Rectal smooth muscle tissue (tissue), 1 donor: Measurements from ENCODE around the gene PLEKHG2.
A peak's percentile ranks its signal among the peaks of the same experiment; 100 is the strongest.

ENCODE experiments used
- H3K27ac ChIP-seq: one replicate; pipeline ENCODE4 v1.7.0; 2013; ENCODE audit warnings: low read depth, low read length, inconsistent platforms
- H3K27me3 ChIP-seq: one replicate; pipeline ENCODE4 v1.7.0; 2013; ENCODE audit warnings: low read length; ENCODE audit not compliant: control insufficient read depth, insufficient read depth
- H3K36me3 ChIP-seq: one replicate; pipeline ENCODE4 v1.7.0; 2013; ENCODE audit warnings: low read length; ENCODE audit not compliant: control insufficient read depth, insufficient read depth
- H3K4me1 ChIP-seq: one replicate; pipeline ENCODE4 v1.7.0; 2013; ENCODE audit warnings: low read length; ENCODE audit not compliant: control insufficient read depth, insufficient read depth
- H3K4me3 ChIP-seq: one replicate; pipeline ENCODE4 v1.7.0; 2013; ENCODE audit warnings: low read length
- H3K9ac ChIP-seq: one replicate; pipeline ENCODE4 v1.7.0; 2013; ENCODE audit warnings: low read length

PLEKHG2 gene, protein sequence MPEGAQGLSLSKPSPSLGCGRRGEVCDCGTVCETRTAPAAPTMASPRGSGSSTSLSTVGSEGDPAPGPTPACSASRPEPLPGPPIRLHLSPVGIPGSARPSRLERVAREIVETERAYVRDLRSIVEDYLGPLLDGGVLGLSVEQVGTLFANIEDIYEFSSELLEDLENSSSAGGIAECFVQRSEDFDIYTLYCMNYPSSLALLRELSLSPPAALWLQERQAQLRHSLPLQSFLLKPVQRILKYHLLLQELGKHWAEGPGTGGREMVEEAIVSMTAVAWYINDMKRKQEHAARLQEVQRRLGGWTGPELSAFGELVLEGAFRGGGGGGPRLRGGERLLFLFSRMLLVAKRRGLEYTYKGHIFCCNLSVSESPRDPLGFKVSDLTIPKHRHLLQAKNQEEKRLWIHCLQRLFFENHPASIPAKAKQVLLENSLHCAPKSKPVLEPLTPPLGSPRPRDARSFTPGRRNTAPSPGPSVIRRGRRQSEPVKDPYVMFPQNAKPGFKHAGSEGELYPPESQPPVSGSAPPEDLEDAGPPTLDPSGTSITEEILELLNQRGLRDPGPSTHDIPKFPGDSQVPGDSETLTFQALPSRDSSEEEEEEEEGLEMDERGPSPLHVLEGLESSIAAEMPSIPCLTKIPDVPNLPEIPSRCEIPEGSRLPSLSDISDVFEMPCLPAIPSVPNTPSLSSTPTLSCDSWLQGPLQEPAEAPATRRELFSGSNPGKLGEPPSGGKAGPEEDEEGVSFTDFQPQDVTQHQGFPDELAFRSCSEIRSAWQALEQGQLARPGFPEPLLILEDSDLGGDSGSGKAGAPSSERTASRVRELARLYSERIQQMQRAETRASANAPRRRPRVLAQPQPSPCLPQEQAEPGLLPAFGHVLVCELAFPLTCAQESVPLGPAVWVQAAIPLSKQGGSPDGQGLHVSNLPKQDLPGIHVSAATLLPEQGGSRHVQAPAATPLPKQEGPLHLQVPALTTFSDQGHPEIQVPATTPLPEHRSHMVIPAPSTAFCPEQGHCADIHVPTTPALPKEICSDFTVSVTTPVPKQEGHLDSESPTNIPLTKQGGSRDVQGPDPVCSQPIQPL (N-terminal part only)

DNA sequence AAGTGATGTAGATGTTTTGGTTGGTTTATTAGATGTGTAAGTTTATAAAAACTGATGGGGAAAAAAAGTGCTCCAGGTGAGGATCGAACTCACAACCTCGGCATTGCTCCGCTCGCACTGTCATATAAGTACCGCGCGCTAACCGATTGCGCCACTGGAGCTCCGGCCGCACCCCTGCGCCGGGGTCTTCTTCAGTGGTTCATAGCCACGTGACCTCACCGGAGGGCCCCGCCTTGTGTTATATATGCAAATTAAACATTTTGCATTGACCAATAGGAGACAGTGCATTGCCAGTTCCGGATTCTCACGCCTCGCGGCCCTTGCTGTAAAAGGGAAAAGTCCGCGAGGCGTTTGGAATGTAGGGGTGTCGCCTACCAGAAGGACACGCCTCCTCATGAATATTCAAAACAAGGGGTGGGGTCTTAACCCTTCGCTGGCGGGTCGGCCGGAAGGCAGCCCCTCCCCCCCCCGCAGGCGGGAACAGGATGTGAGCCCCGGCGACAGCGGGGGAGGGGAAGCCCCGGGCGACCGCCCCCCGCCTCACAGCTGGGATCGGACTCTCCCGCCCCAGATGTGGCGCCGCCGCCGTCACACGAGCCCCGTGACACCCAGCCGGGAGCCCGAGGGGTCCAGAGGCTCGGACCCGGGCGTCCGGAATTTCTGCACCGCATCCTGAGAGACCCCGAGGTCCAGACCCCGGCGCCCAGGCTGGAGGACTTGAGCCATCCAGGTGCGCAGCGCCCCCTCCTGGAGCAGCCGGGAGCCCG lies at the start of gene PLEKHG2:
TSS of gene PLEKHG2 (plus strand) at position 570 of the 767 bp plus-strand sequence. CDS start 1,418 bp downstream, outside the sequence.
- H3K4me3 ChIP-seq, result peak within 1 kb of the TSS; percentile 83
- peak within 1 kb of the TSS; percentile 88 for H3K9ac ChIP-seq
- H3K27me3 ChIP-seq, result no peaks in the 10 kb centered on the region
- peaks cover 16% of the 10 kb centered on the region for H3K36me3 ChIP-seq
- H3K27ac ChIP-seq, result peak within 1 kb of the TSS; percentile 100
- H3K4me1 ChIP-seq, result peaks cover 37% of the 10 kb centered on the region

DNA sequence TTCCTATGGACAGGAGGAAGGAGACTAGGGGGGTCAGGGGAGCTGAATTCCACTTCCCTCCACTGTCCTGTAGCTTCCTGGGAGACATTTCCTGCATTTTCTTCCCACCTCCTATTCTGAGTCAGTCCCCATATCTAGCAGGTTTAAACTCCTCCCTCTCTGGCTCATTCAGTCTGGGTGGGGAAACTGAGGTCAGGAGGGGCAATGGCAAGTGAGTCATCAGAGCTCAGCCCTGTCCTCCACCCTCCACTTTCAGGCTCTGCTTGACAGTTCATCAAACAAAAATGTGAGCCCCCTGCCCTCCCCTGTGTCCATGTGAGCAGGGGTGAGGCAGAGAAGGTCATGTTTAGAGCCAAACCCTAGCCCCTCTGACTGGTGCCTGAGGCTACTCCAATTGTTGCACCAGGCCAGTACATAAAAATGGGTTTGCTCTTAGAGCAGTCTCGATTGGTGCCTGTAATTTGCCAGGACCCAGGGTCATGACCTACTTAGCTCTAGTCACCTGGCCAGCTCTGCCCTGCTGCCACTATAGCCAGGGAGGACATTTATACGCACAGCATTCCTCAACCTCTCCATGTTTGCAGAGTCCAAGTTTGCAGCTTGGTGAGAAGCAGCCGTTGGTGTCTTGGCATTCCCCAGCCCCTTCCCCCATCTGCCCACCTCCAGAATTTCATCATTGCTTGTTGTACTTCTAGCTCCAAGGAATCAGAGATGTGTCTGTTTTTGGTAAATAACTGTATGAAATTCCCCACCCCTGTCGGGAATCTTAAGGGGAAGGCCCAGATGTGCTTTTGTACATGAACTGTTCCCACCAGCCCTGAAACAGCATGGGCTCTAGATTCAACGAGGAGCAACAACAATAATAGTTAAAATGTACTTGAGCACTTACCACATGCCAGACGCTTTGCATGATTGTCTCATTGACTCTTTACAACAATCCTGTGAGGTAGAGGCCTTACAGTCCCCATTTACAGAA lies 49.5 kb upstream of the PLEKHG2 start:
- H3K27ac ChIP-seq, result peak overlapping the region; percentile 41
- H3K36me3 ChIP-seq, result peaks cover 26% of the 10 kb centered on the region
- H3K4me3 ChIP-seq, result no peak overlapping the region
- peaks cover 10% of the 10 kb centered on the region for H3K4me1 ChIP-seq
- H3K27me3 ChIP-seq, result no peaks in the 10 kb centered on the region
- no peak overlapping the region for H3K9ac ChIP-seq

DNA sequence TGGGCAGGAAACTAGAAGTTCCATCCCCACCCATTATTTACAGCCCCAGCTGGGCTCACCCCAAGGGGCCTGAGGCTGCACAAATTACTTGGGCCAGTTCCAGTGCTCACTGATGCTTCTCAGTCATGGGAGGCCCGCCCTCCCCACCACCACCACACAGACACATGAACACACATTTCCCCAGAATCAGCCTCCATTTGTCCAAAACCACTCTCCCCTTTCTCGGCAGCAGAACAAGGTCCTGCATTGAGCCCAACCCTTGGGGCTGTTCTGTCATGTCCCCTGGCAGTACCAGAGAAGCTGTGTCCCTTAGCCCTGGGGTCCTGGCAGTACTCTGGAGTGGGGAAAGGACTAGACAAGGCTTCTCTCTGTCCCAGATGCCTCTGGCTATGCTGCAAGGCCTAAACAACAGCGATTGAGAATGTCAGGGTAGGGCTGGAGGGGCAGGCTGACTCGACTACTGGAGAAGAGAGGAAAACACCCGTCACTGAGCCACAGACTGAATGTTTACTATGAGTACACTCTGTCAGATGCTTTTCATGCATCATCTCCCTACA lies 48.5 kb upstream of the PLEKHG2 start:
- Histone ChIP-seq H3K4me3 (no peak overlapping the region), H3K9ac (no peak overlapping the region), H3K4me1 (peaks cover 10% of the 10 kb centered on the region), H3K36me3 (peaks cover 24% of the 10 kb centered on the region), H3K27me3 (no peaks in the 10 kb centered on the region), H3K27ac (peak overlapping the region; percentile 41)

DNA sequence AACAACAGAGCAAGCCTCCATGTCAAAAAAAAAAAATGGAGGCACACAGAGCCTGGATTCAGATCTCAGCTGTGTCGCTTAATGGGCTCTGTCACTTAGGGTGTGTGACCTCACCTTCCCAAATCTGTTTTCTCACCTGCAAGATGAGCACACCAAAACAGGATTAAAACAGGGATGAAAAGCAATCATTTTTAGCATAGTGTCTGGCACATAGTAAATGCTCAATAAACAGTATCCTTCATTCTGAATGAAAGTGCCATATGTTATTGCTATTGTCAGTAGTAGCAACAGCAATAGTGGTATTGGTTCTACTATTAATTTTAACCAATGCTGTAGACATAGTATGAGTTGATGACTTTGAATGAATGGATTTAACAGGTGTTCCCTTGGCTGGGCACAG lies 46.9 kb upstream of the PLEKHG2 start:
- Histone ChIP-seq H3K4me1 (peaks cover 10% of the 10 kb centered on the region), H3K36me3 (peaks cover 29% of the 10 kb centered on the region), H3K4me3 (no peak overlapping the region), H3K27me3 (no peaks in the 10 kb centered on the region), H3K27ac (no peak overlapping the region), H3K9ac (no peak overlapping the region)

DNA sequence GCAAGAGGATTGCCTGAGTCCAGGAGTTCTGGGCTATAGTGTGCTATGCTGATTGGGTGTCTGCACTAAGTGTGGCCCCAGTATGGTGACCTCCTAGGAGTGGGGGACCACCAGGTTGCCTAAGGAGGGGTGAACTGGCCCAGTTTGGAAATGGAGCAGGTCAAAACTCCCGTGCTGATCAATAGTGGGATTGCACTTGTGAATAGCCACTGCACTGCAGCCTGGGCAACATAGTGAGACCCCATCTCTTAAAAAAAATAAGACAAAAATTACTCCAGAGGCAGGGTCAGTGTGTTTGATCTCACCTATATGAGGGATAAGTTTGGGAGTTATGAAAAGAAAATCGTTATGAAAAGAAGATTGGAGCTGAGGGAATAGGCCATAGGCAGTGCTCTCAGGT lies 43.3 kb upstream of the PLEKHG2 start:
- Histone ChIP-seq H3K9ac (no peak overlapping the region), H3K36me3 (peaks cover 21% of the 10 kb centered on the region), H3K4me1 (peaks cover 16% of the 10 kb centered on the region), H3K27ac (no peak overlapping the region), H3K4me3 (no peak overlapping the region), H3K27me3 (no peaks in the 10 kb centered on the region)

DNA sequence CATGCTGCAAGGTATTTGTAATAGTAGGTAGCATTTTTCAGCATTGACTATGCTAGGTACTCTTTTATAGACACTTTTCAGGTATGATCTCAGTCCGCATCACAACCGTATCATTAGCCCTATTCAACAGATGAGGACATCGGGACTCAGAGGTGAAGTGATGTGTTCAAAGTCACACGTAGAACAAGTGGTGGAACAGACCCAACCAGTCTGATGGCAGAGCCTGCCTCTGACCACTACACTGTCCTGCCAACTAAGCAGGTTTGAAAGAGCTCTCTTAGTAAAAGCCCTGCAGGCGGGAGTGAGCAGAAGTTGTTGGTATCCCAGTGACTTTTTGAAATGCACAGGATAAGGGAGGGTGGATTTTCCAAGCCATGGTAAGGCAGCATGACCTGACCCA lies 41.7 kb upstream of the PLEKHG2 start:
- H3K27me3 ChIP-seq, result no peaks in the 10 kb centered on the region
- H3K27ac ChIP-seq, result no peak overlapping the region
- peaks cover 16% of the 10 kb centered on the region for H3K4me1 ChIP-seq
- peaks cover 29% of the 10 kb centered on the region for H3K36me3 ChIP-seq
- H3K9ac ChIP-seq, result no peak overlapping the region
- no peak overlapping the region for H3K4me3 ChIP-seq

DNA sequence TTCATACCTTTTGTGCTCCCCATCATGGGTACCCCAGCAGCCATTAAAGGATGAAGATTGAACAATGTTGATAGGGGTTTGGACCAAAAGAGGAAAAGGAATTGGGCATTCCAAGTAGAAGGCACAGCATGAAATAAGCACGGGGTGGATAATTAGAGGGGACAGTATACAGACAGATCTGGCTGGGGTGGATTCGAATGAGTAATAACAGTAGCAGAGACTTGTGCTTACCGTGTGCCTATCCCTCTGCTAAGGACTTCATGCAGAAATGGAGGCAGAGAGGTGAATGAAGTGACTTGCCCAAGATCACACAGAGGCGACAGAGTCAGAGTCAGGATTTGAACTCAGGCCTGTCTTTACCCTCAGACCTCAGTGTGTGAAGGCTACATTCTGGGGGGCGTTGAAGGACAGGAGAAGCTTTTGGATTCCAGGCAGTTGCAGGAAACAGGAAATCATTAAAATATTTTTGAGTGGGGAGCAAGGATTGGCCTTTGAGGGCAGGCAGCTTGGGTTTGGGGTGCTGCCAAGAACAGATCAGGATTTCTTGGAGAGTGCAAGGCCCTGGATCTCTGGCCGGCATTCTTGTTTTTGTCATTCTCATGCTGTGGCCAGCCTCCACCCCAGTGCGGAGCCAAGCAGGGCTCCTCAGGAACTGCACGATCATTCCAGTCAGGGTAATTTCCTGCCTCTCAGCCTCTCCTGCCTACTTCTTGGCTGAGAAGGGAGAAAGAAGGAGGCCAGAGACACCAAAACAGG lies 40.2 kb upstream of the PLEKHG2 start:
- peak overlapping the region; percentile 91 for H3K27ac ChIP-seq
- H3K27me3 ChIP-seq, result no peaks in the 10 kb centered on the region
- H3K4me1 ChIP-seq, result peaks cover 16% of the 10 kb centered on the region
- peak overlapping the region; percentile 9 for H3K4me3 ChIP-seq
- no peak overlapping the region for H3K9ac ChIP-seq
- peaks cover 37% of the 10 kb centered on the region for H3K36me3 ChIP-seq

DNA sequence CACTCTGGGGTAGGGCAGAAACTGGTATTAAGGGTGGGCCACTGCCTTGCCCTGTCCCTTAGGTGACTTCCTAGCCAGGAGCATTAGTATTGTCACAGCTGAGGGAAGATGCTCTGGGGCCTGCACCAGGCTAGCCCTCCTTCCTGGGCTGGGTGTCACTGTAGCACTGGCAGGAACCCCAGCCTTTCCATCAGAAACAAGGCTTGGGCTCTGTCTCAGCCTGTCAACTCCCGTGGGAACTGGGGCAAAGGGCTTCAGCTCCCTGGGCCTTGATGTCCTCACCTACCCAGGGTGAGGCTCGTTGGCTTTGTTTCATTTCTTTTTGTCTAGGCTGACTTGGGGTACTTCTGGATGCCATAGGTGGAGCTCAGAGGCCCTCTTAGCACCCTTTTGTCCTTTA lies 39.5 kb upstream of the PLEKHG2 start:
- Histone ChIP-seq H3K9ac (no peak overlapping the region), H3K27ac (peak overlapping the region; percentile 91), H3K4me3 (no peak overlapping the region), H3K4me1 (peaks cover 16% of the 10 kb centered on the region), H3K36me3 (peaks cover 44% of the 10 kb centered on the region), H3K27me3 (no peaks in the 10 kb centered on the region)

DNA sequence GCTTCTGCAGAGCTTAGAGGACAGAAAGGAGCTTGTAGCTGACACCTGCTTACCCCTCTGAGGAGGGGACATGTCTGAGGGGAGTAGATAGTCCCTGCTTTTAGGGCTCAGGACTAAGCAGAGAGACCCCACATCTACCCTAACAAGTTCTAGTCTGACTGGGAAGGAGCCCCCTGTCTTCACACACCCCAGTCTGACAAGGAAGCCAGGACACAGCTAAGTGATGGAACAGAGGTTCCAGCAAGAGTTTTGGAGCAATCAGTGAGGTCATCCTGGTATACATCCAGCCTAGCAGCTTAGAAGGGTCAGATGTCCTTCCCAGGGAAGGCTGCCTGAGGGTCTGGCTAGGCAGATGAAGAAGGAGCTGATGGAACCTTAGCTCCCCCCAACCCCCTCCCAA lies 36.5 kb upstream of the PLEKHG2 start:
- Histone ChIP-seq H3K4me3 (no peak overlapping the region), H3K4me1 (peaks cover 16% of the 10 kb centered on the region), H3K27me3 (no peaks in the 10 kb centered on the region), H3K27ac (no peak overlapping the region), H3K9ac (no peak overlapping the region), H3K36me3 (peaks cover 45% of the 10 kb centered on the region)
